ENCODE measurements around the gene MEST. TPM values are rescaled to one million over a fixed set of nuclear protein-coding genes. Genes with fewer than 3 reads are reported as not detected.
"Not testable (repeated sequence)": the region's sequence is repeated elsewhere in the genome, so short reads cannot be mapped to it uniquely, and the experiment has no call there.

MEST gene
- total and polyA plus RNA-seq, 8 donors = 17.0 to 56.4 (median 26.8) TPM

GRCh38 chr7:130515315-130516040 is 23.6 kb downstream of the MEST start:
- no peak for FAIRE-seq
- Histone ChIP-seq H3K27me3 (no peaks in the 10 kb centered on the region), H3K27ac (no peak overlapping the region), H3K4me1 (no peaks in the 10 kb centered on the region), H3K36me3 (no peaks in the 10 kb centered on the region), H3K9me3 (no peaks in the 10 kb centered on the region), H3K4me3 (no peak overlapping the region)
- intact Hi-C loops (cut with DNase I) = no loop called here
- DNase-seq = no peak
- ATAC-seq = no peak
- TF ChIP-seq, protein P1, sequence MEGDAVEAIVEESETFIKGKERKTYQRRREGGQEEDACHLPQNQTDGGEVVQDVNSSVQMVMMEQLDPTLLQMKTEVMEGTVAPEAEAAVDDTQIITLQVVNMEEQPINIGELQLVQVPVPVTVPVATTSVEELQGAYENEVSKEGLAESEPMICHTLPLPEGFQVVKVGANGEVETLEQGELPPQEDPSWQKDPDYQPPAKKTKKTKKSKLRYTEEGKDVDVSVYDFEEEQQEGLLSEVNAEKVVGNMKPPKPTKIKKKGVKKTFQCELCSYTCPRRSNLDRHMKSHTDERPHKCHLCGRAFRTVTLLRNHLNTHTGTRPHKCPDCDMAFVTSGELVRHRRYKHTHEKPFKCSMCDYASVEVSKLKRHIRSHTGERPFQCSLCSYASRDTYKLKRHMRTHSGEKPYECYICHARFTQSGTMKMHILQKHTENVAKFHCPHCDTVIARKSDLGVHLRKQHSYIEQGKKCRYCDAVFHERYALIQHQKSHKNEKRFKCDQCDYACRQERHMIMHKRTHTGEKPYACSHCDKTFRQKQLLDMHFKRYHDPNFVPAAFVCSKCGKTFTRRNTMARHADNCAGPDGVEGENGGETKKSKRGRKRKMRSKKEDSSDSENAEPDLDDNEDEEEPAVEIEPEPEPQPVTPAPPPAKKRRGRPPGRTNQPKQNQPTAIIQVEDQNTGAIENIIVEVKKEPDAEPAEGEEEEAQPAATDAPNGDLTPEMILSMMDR (IDR thresholded peaks at IDR 0.05) = no peak
- 83 to 90% methylated on average over 3 of the region's 3 CpGs for WGBS, 2 donors

DNA sequence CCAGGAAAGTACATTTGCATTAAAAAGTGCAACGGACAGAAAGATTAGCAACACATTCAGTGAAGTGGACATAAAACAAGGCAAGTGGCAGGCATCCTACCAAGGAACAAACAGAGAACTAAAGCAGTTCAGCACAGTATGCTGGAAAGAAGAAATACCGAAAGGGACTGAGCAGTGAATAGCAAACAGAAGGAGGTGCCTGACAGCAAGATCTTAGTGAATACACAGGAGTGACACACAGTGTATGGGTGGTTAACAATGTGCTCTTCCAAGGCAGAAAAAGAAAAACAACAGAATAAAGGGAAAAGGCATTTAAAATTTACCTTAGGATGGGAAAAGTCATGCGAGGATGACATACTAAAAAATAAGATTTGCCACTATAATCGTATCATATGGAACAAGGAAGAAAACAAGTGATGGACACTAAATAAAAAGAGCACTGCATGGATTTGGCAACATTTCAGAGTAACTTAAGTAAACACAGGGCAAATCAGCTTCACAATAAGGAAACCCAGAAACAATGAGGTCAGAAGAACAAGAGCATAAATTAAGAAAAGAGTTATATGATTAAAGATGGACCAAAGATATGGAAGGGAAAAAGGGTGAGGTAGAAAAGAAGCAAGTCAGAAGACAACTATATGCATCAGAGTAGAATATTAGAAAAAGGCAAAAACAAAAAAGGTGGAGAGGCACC is 29.5 kb downstream of the MEST start:
- 80 to 83% methylated on average over 4 of the region's 4 CpGs for WGBS, 2 donors
- Histone ChIP-seq H3K36me3 (no peaks in the 10 kb centered on the region), H3K27me3 (no peaks in the 10 kb centered on the region), H3K9me3 (no peaks in the 10 kb centered on the region), H3K4me1 (no peaks in the 10 kb centered on the region), H3K27ac (no peak overlapping the region), H3K4me3 (no peak overlapping the region)
- TF ChIP-seq, protein P1 (IDR thresholded peaks at IDR 0.05) = no peak
- intact Hi-C loops (cut with DNase I) = no loop called here
- no peak for DNase-seq
- no peak for FAIRE-seq
- ATAC-seq = no peak

GRCh38 chr7:130523519-130524125 is 31.7 kb downstream of the MEST start:
- FAIRE-seq; H3K4me1 ChIP-seq; H3K27ac ChIP-seq; H3K9me3 ChIP-seq; ATAC-seq; DNase-seq; H3K27me3 ChIP-seq; intact Hi-C loops (cut with DNase I); H3K36me3 ChIP-seq; H3K4me3 ChIP-seq: not testable (repeated sequence)
- 92 to 93% methylated on average over 16 to 17 of the region's 17 CpGs for WGBS, 2 donors

DNA sequence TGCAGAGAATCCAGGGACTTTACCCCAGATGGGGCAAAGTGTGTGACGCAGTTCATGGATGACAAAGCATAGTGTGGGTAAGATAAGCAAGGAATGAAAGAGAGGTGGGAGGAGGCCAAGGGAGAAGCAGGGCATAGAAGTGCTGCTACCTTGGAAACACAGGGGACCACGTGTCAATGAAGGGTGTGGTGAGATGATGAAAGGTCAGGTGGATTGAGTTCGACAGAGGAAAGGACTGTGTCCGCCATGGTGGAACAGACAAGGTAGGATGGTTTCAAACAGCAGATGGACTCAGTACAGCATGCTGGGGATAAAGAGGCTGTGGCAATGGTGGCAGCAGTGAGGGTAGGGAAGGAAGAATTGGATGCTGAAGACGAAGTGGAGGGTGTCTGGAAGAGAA is 32.7 kb downstream of the MEST start:
- no peaks in the 10 kb centered on the region for H3K9me3 ChIP-seq
- H3K27ac ChIP-seq = no peak overlapping the region
- DNase-seq = no peak
- no peaks in the 10 kb centered on the region for H3K36me3 ChIP-seq
- H3K27me3 ChIP-seq = no peaks in the 10 kb centered on the region
- ATAC-seq = no peak
- intact Hi-C loops (cut with DNase I) = no loop called here
- TF ChIP-seq, protein P1 (IDR thresholded peaks at IDR 0.05) = no peak
- no peak overlapping the region for H3K4me3 ChIP-seq
- no peaks in the 10 kb centered on the region for H3K4me1 ChIP-seq
- WGBS, 2 donors = 91 to 92% methylated on average over 5 of the region's 5 CpGs
- FAIRE-seq = no peak

DNA sequence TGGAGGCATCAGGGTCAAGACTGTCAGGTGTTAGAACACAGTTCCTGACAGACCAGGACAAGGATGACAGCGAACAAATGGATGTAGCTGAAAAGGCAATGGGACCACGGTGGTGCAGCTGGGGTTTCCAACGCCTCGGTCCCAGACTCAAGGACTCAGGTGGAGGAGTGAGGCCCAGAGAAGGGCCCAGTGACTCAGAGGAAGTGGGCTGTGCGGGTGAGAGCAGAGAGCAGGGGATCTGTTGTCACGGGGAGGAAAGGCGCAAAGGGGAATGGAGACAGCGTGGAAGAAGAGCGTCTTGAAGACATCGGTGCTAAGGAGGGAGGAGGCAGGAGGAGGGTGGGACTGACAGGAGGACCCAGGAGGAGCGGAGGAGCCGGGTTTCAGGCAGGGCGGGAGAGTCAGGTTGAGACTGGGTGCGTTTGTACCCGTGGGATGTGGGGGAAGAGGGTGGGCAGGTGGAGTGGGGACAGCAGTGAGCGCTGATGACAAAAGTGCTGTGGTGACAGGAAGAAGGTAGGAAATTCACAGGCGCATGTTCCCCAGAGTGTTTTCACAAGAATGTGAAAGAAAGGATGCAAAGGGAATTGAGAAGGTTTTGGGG is 36.0 kb downstream of the MEST start:
- not testable (repeated sequence) for H3K9me3 ChIP-seq, FAIRE-seq

More for the DNA sequence above, 36.0 kb downstream of the MEST start:
- WGBS, 2 donors = 88 to 92% methylated on average over 15 to 17 of the region's 17 CpGs
- H3K27me3 ChIP-seq; intact Hi-C loops (cut with DNase I); ATAC-seq; H3K36me3 ChIP-seq; H3K27ac ChIP-seq; H3K4me3 ChIP-seq; DNase-seq; H3K4me1 ChIP-seq: not testable (repeated sequence)
